HG03575 (cell line): Measurements from ENCODE around the gene SLC25A21.
"Not testable (repeated sequence)": the region's sequence is repeated elsewhere in the genome, so short reads cannot be mapped to it uniquely, and the experiment has no call there.

Experiments
- ATAC-seq: cut with Tn5 transposase; IDR thresholded peaks from one replicate; pipeline ENCODE4 v1.9.1; 2021; ENCODE audit not compliant: unreplicated experiment, insufficient number of reproducible peaks, low FRiP score; ENCODE audit errors: extremely low read depth

The SLC25A21 gene

GRCh38 chr14:37150414-37150813 lies 22.0 kb downstream of the SLC25A21 start:
- ATAC-seq: no peak

GRCh38 chr14:37147310-37147880 lies 25.0 kb downstream of the SLC25A21 start:
- ATAC-seq: no peak

- not testable (repeated sequence) for ATAC-seq
Measured at GRCh38 chr14:37146438-37146837, 26.0 kb downstream of the SLC25A21 start.

GRCh38 chr14:37145395-37145794 lies 27.0 kb downstream of the SLC25A21 start:
- ATAC-seq: no peak

GRCh38 chr14:37144729-37145363 lies 27.6 kb downstream of the SLC25A21 start:
- ATAC-seq: no peak

- ATAC-seq: no peak
Measured at GRCh38 chr14:37143475-37143874, 28.9 kb downstream of the SLC25A21 start.

- ATAC-seq: no peak
Measured at GRCh38 chr14:37142835-37143401, 29.5 kb downstream of the SLC25A21 start.

GRCh38 chr14:37140176-37140575 lies 32.2 kb downstream of the SLC25A21 start:
- no peak for ATAC-seq

- ATAC-seq: no peak
Measured at GRCh38 chr14:37139710-37140109, 32.7 kb downstream of the SLC25A21 start.

GRCh38 chr14:37138898-37139297 lies 33.5 kb downstream of the SLC25A21 start:
- no peak for ATAC-seq

GRCh38 chr14:37133284-37133913 lies 39.0 kb downstream of the SLC25A21 start:
- no peak for ATAC-seq

GRCh38 chr14:37131205-37131604 lies 41.2 kb downstream of the SLC25A21 start:
- no peak for ATAC-seq

- no peak for ATAC-seq
Measured at GRCh38 chr14:37129047-37129446, 43.4 kb downstream of the SLC25A21 start.

GRCh38 chr14:37124614-37125013 lies 47.8 kb downstream of the SLC25A21 start:
- ATAC-seq: no peak

GRCh38 chr14:37122919-37123639 lies 49.3 kb downstream of the SLC25A21 start:
- ATAC-seq: no peak

- no peak for ATAC-seq
Measured at GRCh38 chr14:37122288-37122687, 50.1 kb downstream of the SLC25A21 start.

GRCh38 chr14:37118673-37119366 lies 53.6 kb downstream of the SLC25A21 start:
- ATAC-seq: no peak

GRCh38 chr14:37116933-37117849 lies 55.2 kb downstream of the SLC25A21 start:
- ATAC-seq: no peak
